ENCODE measurements around the gene MB. TPM values are rescaled to one million over a fixed set of nuclear protein-coding genes. Genes with fewer than 3 reads are reported as not detected.

MB gene
- total and polyA plus RNA-seq, 2 donors (not counting 1 experiment from before 2014, with no cell fraction given) = not detected

DNA sequence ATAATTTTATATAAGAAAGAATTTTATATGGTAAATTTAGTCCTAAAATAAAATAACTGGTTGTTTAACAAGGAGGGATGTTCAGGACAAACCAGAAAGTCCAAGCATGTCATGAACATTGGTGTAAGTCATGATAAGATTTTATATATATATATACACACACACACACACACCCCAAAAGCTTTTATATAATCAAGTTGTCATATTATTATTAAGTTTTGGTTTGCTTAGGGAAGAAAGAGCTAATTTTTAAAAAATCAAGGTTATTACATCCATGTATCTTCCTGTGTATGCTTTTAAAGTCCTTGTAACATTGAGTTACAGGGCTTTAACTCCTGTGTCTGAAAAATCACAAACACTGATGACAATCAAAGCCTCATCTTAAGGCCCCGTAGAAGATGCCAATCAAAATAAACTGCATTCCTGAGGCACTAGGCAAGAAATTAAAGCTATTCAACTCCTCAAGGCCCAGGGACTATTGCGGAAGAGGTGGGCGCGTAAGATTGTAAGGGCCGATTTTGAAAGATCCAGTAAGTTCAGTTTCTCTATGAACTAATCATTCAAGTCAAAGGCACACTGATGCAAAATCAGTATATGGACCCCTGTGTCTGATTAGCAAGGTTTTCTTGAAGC, 47.9 kb upstream of the MB start:
- H3K27ac Mint-ChIP-seq = no peak overlapping the region
- no peak overlapping the region for H3K27ac ChIP-seq (ENCODE audit: low read length in 2 of 2)

DNA sequence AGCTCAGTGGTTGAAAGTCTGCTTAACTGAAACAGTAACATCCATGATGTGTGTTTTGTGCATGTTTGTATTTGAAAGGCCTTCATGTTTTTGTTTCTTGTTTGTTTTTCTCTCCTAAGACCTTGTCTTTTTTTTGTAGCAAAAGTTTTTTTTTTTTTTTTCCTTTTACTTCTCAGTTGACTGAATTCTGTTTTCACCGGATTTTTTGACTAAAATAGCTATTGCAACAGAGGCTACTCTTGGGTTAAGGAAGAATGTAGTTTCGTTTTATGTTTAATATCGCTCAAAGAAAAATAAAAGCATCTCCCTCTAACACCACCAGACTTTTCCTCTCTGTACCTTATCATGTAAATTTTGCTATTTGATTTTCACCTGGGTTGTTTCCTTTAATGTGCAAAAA, 46.2 kb upstream of the MB start:
- no peak overlapping the region for H3K27ac ChIP-seq (ENCODE audit: low read length in 2 of 2)
- H3K27ac Mint-ChIP-seq = no peak overlapping the region

More for the DNA sequence above, 47.9 kb upstream of the MB start:
- 97% methylated on average over 4 of the region's 5 CpGs for WGBS (ENCODE audit: insufficient coverage)
- TF ChIP-seq, protein P1, sequence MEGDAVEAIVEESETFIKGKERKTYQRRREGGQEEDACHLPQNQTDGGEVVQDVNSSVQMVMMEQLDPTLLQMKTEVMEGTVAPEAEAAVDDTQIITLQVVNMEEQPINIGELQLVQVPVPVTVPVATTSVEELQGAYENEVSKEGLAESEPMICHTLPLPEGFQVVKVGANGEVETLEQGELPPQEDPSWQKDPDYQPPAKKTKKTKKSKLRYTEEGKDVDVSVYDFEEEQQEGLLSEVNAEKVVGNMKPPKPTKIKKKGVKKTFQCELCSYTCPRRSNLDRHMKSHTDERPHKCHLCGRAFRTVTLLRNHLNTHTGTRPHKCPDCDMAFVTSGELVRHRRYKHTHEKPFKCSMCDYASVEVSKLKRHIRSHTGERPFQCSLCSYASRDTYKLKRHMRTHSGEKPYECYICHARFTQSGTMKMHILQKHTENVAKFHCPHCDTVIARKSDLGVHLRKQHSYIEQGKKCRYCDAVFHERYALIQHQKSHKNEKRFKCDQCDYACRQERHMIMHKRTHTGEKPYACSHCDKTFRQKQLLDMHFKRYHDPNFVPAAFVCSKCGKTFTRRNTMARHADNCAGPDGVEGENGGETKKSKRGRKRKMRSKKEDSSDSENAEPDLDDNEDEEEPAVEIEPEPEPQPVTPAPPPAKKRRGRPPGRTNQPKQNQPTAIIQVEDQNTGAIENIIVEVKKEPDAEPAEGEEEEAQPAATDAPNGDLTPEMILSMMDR (IDR thresholded peaks at IDR 0.05) = no peak
- TF ChIP-seq EZH2 (IDR thresholded peaks at IDR 0.05; ENCODE audit: borderline replicate concordance, insufficient read depth, low read depth, low read length, poor library complexity, severe bottlenecking) = no peak
- H3K36me3 ChIP-seq (replicated peaks in 1 of 2; ENCODE audit: control extremely low read depth in 1 of 2, control insufficient read depth in 1 of 2, extremely low read depth in 1 of 2, insufficient read depth in 2 of 2, low read length in 1 of 2) = peaks cover 0 to 6% of the 10 kb centered on the region in 2 experiments
- no peak overlapping the region for H2AFZ ChIP-seq (ENCODE audit: insufficient read depth, low read depth, low read length, poor library complexity, severe bottlenecking)
- H3K27me3 ChIP-seq (replicated peaks in 1 of 4; ENCODE audit: control extremely low read depth in 1 of 4, control insufficient read depth in 3 of 4, insufficient read depth in 4 of 4, low read length in 3 of 4) = no peaks in the 10 kb centered on the region
- POLR2A ChIA-PET = no interaction called here
- no peak overlapping the region for H3K4me2 ChIP-seq (replicated peaks; ENCODE audit: low read depth, low read length, poor library complexity, severe bottlenecking)
- no peak overlapping the region for H3K4me3 ChIP-seq (ENCODE audit: control extremely low read depth in 1 of 5, extremely low read depth in 1 of 5, insufficient read depth in 1 of 5, low read depth in 2 of 5, low read length in 4 of 5)
- Mint-ChIP-seq H3K9me3 (ENCODE audit: insufficient read depth) (peaks cover 5% of the 10 kb centered on the region), H3K27me3 (no peaks in the 10 kb centered on the region), H3K4me1 (peaks cover 30% of the 10 kb centered on the region), H3K4me3 (no peak overlapping the region)
- H3K9ac ChIP-seq (ENCODE audit: low read length) = no peak overlapping the region
- peaks cover 17 to 20% of the 10 kb centered on the region in 2 donors for H3K4me1 ChIP-seq (ENCODE audit: control insufficient read depth in 2 of 2, insufficient read depth in 2 of 2, low read length in 2 of 2)
- H4K20me1 ChIP-seq (ENCODE audit: control insufficient read depth, insufficient read depth, low read length, poor library complexity, severe bottlenecking) = no peaks in the 10 kb centered on the region
- ATAC-seq (ENCODE audit: low read depth) = no peak
- no peak for DNase-seq
- no peaks in the 10 kb centered on the region for H3K79me2 ChIP-seq (ENCODE audit: control insufficient read depth, insufficient read depth, low read length)
- intact Hi-C loops (cut with micrococcal nuclease) = no loop called here
- H3K9me3 ChIP-seq (ENCODE audit: control extremely low read depth in 1 of 3, control insufficient read depth in 2 of 3, insufficient read depth in 1 of 3, low read length in 2 of 3) = peaks cover 4 to 9% (median 6%) of the 10 kb centered on the region in 3 donors
- CTCF ChIA-PET = no interaction called here

More for the DNA sequence above, 46.2 kb upstream of the MB start:
- Histone ChIP-seq H3K4me1 (ENCODE audit: control insufficient read depth in 2 of 2, insufficient read depth in 2 of 2, low read length in 2 of 2) (peaks cover 18 to 23% of the 10 kb centered on the region in 2 donors), H3K9me3 (ENCODE audit: control extremely low read depth in 1 of 3, control insufficient read depth in 2 of 3, insufficient read depth in 1 of 3, low read length in 2 of 3) (peaks cover 4 to 9% (median 6%) of the 10 kb centered on the region in 3 donors), H3K27me3 (replicated peaks in 1 of 4; ENCODE audit: control extremely low read depth in 1 of 4, control insufficient read depth in 3 of 4, insufficient read depth in 4 of 4, low read length in 3 of 4) (no peaks in the 10 kb centered on the region), H3K9ac (ENCODE audit: low read length) (peak overlapping the region; percentile 46), H3K4me2 (replicated peaks; ENCODE audit: low read depth, low read length, poor library complexity, severe bottlenecking) (peak overlapping the region; percentile 42), H4K20me1 (ENCODE audit: control insufficient read depth, insufficient read depth, low read length, poor library complexity, severe bottlenecking) (no peaks in the 10 kb centered on the region), H2AFZ (ENCODE audit: insufficient read depth, low read depth, low read length, poor library complexity, severe bottlenecking) (peak overlapping the region; percentile 5), H3K79me2 (ENCODE audit: control insufficient read depth, insufficient read depth, low read length) (no peaks in the 10 kb centered on the region), H3K36me3 (replicated peaks in 1 of 2; ENCODE audit: control extremely low read depth in 1 of 2, control insufficient read depth in 1 of 2, extremely low read depth in 1 of 2, insufficient read depth in 2 of 2, low read length in 1 of 2) (peaks cover 0 to 19% of the 10 kb centered on the region in 2 experiments), H3K4me3 (ENCODE audit: control extremely low read depth in 1 of 5, extremely low read depth in 1 of 5, insufficient read depth in 1 of 5, low read depth in 2 of 5, low read length in 4 of 5) (no peak overlapping the region)
- ATAC-seq (ENCODE audit: low read depth) = no peak
- peak overlapping the region; percentile 14 for H3K4me3 Mint-ChIP-seq
- no peaks in the 10 kb centered on the region for H3K27me3 Mint-ChIP-seq
- peaks cover 5% of the 10 kb centered on the region for H3K9me3 Mint-ChIP-seq (ENCODE audit: insufficient read depth)
- ChIA-PET POLR2A (no interaction called here), CTCF (interaction anchor here (0.7 to 1.1 kb wide), 4 partner anchors 24 to 865 kb away, joined by 3 to 5 read pairs (median 4); no protein-coding TSS in a partner anchor)
- intact Hi-C loops (cut with micrococcal nuclease) = no loop called here
- no CpG with 5 or more reads among the region's 3 CpGs for WGBS (ENCODE audit: insufficient coverage)
- peaks cover 32% of the 10 kb centered on the region for H3K4me1 Mint-ChIP-seq
- no peak for DNase-seq
- no peak for TF ChIP-seq EZH2 (IDR thresholded peaks at IDR 0.05; ENCODE audit: borderline replicate concordance, insufficient read depth, low read depth, low read length, poor library complexity, severe bottlenecking)
- TF ChIP-seq, protein P1 (IDR thresholded peaks at IDR 0.05) = no peak
